Psoas muscle (tissue), 8 donors: ENCODE results near the gene CNDP2. TPM values are rescaled to one million over a fixed set of nuclear protein-coding genes. Genes with fewer than 3 reads are reported as not detected.

ENCODE experiments used
- ATAC-seq, 4 donors: fragments of 200-7000 bp; cut with Tn5 transposase; one replicate each; pipeline ENCODE4 v1.9.1; 2020; ENCODE audit warnings: moderate library complexity in 3 of 4, mild to moderate bottlenecking in 2 of 4
- DNase-seq, 2 donors: peaks; one replicate each; pipeline ENCODE4 v3.0.0-alpha.2; 2020
- H3K27ac ChIP-seq: fragments of 200-600 bp; one replicate; pipeline ENCODE4 v1.8.0; 2022
- H3K27me3 ChIP-seq, 3 donors: fragments of 200-600 bp in 1 of 3; one replicate each; pipeline versions ENCODE4 v1.6.1 to v1.8.0; 2013 to 2022; ENCODE audit warnings: low read length in 2 of 3, mild to moderate bottlenecking in 2 of 3, moderate library complexity in 1 of 3; ENCODE audit not compliant: insufficient read depth in 3 of 3
- H3K36me3 ChIP-seq, 2 donors: fragments of 200-600 bp in 1 of 2; one replicate each; pipeline versions ENCODE4 v1.6.1 to v1.8.0; 2013 to 2022; ENCODE audit warnings: low read depth in 1 of 2, mild to moderate bottlenecking in 1 of 2, moderate library complexity in 1 of 2; ENCODE audit not compliant: insufficient read depth in 1 of 2
- H3K4me1 ChIP-seq: fragments of 200-600 bp; one replicate; pipeline ENCODE4 v1.8.0; 2022
- H3K4me3 ChIP-seq: fragments of 200-600 bp; one replicate; pipeline ENCODE4 v1.8.0; 2022; ENCODE audit warnings: mild to moderate bottlenecking
- H3K9me3 ChIP-seq: fragments of 200-600 bp; one replicate; pipeline ENCODE4 v1.8.0; 2022
- WGBS, 3 donors: extraction: QIAGEN DNeasy Blood & Tissue Kit; methylation state at CpG; one replicate each; pipeline versions ENCODE4 v1.1.6 to v1.1.7; 2013; 5-methylcytosine and 5-hydroxymethylcytosine counted together
- intact Hi-C, 2 donors: fragments of 100-400 bp; cut with DNase I; formaldehyde crosslinking; loops; one replicate each; pipeline versions ENCODE4 v1.11.0 to v1.14.2; 2022
- polyA plus RNA-seq, 3 donors: library from polyadenylated mRNA; stranded (reverse); fragments of 200-250 nt; gene quantifications; one replicate each; pipeline ENCODE4 v1.2.3, GENCODE V29; 2013
- total RNA-seq, 4 donors: library from RNA; stranded (reverse); fragmentation: NEBNext Ultra II Directional in 2 of 4; extraction: Animal tissue kit (Norgen Biotek cat#: 25700) in 2 of 4; gene quantifications; one replicate each; pipeline versions ENCODE4 v1.2.1 to v1.2.4, GENCODE V29; 2021 to 2023
- TF ChIP-seq, protein P1 (sequence below): fragments of 200-600 bp; IDR thresholded peaks from one replicate; pipeline ENCODE4 v1.8.0; 2022; ENCODE audit warnings: antibody characterized with exemption
- donor health status: healthy with polysubstance abuse.
- donor health status: DM: no; HTN: no; CAD: no; lungs with moderate emphysema.
- donor health status: Bipolar disorder and iron deficiency.
- donor health status: healthy.
- donor health status: DM: yes; HTN: yes; CAD: no.
- donor health status: DM: no; HTN: no; CAD: no.
- donor health status: DM: no; HTN: no; CAD: no.
- donor health status: DM: yes; HTN: yes; CAD: no.

Gene CNDP2
- total and polyA plus RNA-seq, 7 donors = 24.3 to 51.9 (median 41.4) TPM

DNA sequence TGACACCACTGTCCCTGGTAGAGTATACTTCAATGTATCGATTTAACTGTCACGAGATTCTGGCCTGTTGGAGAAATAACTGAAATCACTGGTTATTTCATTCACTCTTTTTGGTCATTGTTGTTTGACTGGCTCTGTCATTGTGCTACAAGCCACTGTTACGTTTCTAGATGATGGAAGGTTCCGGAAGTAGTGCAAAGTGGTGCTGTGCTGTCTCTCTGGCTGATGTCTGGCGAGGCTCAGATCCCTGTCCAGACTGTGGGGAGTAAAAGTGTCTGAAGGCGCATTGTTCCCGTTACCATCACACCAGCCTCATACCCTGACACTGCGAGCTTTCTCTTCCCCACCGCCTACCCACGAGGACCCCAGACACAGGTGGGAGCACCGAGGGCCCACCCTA lies 49.8 kb downstream of the CNDP2 start:
- H3K4me1 ChIP-seq = no peaks in the 10 kb centered on the region
- peaks cover 0 to 1% (median 0%) of the 10 kb centered on the region in 3 donors for H3K27me3 ChIP-seq
- H3K4me3 ChIP-seq = no peak overlapping the region
- peak overlapping the region; percentile 38 for H3K27ac ChIP-seq
- TF ChIP-seq, protein P1, sequence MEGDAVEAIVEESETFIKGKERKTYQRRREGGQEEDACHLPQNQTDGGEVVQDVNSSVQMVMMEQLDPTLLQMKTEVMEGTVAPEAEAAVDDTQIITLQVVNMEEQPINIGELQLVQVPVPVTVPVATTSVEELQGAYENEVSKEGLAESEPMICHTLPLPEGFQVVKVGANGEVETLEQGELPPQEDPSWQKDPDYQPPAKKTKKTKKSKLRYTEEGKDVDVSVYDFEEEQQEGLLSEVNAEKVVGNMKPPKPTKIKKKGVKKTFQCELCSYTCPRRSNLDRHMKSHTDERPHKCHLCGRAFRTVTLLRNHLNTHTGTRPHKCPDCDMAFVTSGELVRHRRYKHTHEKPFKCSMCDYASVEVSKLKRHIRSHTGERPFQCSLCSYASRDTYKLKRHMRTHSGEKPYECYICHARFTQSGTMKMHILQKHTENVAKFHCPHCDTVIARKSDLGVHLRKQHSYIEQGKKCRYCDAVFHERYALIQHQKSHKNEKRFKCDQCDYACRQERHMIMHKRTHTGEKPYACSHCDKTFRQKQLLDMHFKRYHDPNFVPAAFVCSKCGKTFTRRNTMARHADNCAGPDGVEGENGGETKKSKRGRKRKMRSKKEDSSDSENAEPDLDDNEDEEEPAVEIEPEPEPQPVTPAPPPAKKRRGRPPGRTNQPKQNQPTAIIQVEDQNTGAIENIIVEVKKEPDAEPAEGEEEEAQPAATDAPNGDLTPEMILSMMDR = no peak
- no peaks in the 10 kb centered on the region for H3K36me3 ChIP-seq
- 91 to 94% (median 93%) methylated on average over 11 of the region's 11 CpGs for WGBS, 3 donors
- peaks cover 4% of the 10 kb centered on the region for H3K9me3 ChIP-seq
- intact Hi-C loops = loop anchor here in 1 of 2 donors (10.0 kb wide), 1 partner anchor 201 kb away; no protein-coding TSS in a partner anchor
- no peak for ATAC-seq
- DNase-seq = no peak

DNA sequence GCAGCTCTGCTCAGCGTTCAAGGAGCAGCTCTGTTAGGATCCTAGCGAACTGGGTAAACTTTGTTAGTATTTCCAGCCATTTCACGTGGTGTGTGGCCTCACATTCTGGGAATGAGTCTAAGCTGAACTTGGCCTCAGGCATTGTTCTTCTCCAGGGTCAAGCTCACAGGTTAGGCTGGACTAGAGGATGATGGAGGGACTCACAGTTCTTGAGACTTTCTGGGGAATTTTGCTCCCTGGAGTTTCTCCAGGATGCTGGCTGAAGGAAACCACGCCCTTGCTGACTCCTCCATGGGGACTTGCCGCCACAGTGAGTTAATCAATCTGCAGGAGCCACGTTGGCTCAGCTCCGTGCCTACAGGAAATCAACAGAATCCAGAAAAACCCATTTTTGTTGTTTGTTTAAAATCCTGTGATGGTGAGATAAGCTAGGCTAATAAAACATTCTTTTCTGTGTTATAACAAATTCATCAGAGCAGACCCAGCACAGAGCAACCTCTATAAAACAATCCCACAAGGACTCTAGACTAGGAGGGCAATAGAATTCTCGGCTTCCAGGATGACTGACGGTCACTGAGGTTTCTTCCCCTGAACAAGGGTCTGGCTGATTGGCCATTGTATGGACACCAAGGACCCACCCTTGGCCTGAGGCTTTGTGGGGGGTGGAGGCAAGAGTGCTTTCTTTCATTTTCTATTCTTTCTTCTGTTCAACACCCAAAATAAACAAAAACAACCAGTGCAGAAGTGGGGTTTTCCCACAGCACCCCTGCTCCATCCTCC lies 50.8 kb downstream of the CNDP2 start:
- Histone ChIP-seq H3K36me3 (no peaks in the 10 kb centered on the region), H3K9me3 (peaks cover 4% of the 10 kb centered on the region), H3K27me3 (no peaks in the 10 kb centered on the region), H3K4me1 (no peaks in the 10 kb centered on the region), H3K4me3 (no peak overlapping the region), H3K27ac (peak overlapping the region; percentile 41)
- whole genome bisulfite sequencing, 3 donors = 43 to 51% (median 47%) methylated on average over 9 of the region's 9 CpGs
- TF ChIP-seq, protein P1 = no peak
- intact Hi-C loops = loop anchor here in 1 of 2 donors (10.0 kb wide), 1 partner anchor 202 kb away; no protein-coding TSS in a partner anchor
- ATAC-seq (peak in 3 of 4 donors; percentile 30 to 51 (median 33)), DNase-seq (peak; percentile 37 to 62)

DNA sequence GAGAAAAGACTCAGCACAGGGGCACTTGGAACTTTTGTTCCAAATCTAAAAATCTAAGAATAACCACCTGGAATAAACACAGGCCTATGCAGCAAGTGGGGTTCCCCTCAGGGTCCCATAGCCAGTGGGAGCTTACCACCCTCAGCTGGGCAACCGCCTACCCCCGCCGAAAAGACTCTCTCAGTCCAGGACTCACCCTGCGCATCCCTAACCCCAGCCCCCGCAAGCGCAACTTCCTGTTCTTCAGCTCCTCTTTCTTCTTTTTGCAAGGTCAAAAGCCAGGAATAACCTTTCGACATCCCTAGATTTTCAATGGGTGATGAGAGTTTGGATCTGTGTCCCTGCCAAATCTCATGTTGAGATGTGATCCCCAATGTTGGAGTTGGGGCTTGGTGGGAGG lies 51.7 kb downstream of the CNDP2 start:
- Histone ChIP-seq H3K9me3 (peaks cover 4% of the 10 kb centered on the region), H3K36me3 (no peaks in the 10 kb centered on the region), H3K4me3 (no peak overlapping the region), H3K4me1 (no peaks in the 10 kb centered on the region), H3K27ac (peak overlapping the region; percentile 41), H3K27me3 (no peaks in the 10 kb centered on the region)
- intact Hi-C loops = loop anchor here in 1 of 2 donors (10.0 kb wide), 1 partner anchor 203 kb away; no protein-coding TSS in a partner anchor
- 94 to 95% (median 95%) methylated on average over 7 of the region's 7 CpGs for WGBS, 3 donors
- ATAC-seq (no peak), DNase-seq (no peak)
- TF ChIP-seq, protein P1 = no peak

DNA sequence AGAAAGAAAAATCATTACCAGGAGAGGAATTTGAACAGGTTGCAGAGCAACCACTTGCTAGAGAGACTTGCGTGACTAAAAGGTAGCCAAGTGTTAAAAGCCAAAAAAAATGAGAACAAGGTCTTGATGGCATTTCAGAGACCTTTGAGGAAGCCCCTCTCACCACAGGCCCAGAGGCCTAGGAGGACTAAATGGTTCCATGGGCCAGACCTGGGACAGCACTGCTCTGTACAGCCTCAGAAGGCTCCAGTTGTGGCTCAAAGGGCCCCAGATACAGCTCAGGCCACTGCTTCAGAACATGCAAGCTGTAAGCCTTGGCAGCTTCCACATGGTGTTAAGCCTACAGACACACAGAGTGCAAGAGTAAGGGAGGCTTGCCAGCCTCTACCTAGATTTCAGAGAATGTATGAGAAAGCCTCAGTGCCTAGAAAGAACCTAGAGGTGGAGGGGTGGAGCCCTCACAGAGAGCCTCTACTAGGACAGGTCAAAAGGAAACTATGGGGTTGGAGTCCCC lies 53.5 kb downstream of the CNDP2 start:
- Histone ChIP-seq H3K36me3 (no peaks in the 10 kb centered on the region), H3K4me1 (no peaks in the 10 kb centered on the region), H3K27ac (no peak overlapping the region), H3K4me3 (no peak overlapping the region), H3K27me3 (peaks cover 0 to 6% (median 0%) of the 10 kb centered on the region in 3 donors), H3K9me3 (peaks cover 4% of the 10 kb centered on the region)
- WGBS, 3 donors = 85 to 97% (median 96%) methylated on average over 1 of the region's 1 CpG
- TF ChIP-seq, protein P1 = no peak
- intact Hi-C loops = loop anchor here in 1 of 2 donors (10.0 kb wide), 1 partner anchor 205 kb away; no protein-coding TSS in a partner anchor
- DNase-seq (no peak), ATAC-seq (no peak)
